Melanocyte of skin (primary cell): Measurements from ENCODE around the gene ODR4. TPM values are rescaled to one million over a fixed set of nuclear protein-coding genes. Genes with fewer than 3 reads are reported as not detected.

Source experiments
- total RNA-seq, 2 donors: library from RNA; depleted of rRNA; stranded (reverse); fragments of >200 nt; gene quantifications; 2 replicates each; pipeline ENCODE4 v1.2.3, GENCODE V29; 2012

Gene ODR4
- 10 to 100 TPM; 16.3 to 17.6 TPM for total RNA-seq

DNA sequence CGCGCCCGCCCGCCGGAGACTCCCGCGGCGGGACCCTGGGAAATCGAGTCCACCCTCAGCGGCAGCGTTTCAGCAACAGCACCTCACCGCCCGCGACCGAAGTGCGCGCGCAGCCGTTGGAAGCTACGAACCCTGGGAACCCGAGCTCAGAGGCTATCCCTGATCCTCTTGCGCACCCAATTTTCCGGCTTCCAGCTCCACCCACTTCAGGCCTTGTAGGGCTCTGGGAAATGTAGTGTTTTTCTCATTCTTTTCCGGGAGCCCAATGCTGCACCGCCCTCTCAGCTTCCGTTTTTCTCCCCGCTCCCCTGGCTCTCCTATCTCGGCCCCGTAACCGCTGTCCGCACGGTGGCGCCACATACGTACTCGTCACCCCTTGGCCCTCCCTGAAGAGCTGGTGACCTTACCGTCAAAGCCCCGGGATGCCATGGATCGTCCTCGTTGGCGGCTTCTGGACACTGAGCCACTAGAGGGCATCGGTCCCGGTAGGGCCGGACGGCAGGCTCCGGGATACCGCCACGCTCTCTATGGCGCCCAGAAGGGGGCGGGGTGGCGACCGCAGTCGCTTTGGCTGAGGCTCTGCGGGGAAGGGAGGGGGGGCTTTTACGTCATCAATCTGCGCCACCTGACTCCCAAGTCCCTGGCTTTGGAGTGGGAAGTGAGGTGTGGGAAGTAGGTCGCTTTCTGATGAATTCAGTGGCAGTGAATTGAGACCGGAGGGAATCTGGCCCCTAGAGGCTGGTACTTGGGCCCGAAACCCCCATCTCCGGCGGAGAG, at the start of gene ODR4, which contains the start of gene TPR:
ODR4 (plus strand) TSS at position 687 of the 777 bp plus-strand sequence. CDS start 3,948 bp downstream, outside the sequence.
TPR (minus strand) TSS at position 102 of the 777 bp plus-strand sequence. CDS start 225 bp downstream, outside the sequence.

GRCh38 chr1:186461014-186461413, 85.4 kb downstream of the ODR4 start, which contains the start of gene PDC:
PDC (minus strand) TSS chr1:186461114; CDS start chr1:186449459, 11,655 bp downstream.

Other genes with a start within 250 kb of the ODR4 start
- gene PRG4, start 79.6 kb upstream of the ODR4 start, total RNA-seq = not detected
- gene TPR, start 585 bp upstream of the ODR4 start, total RNA-seq = 10 to 100 TPM; 37.6 to 38.2 TPM
- gene PDC, start 85.3 kb downstream of the ODR4 start, total RNA-seq = not detected